ENCODE measurements around the gene EXOC4.

EXOC4 gene

GRCh38 chr7:133718131-133718530 is 465.3 kb downstream of the EXOC4 start:
- no peaks in the 10 kb centered on the region for H3K27me3 ChIP-seq (ENCODE audit: control insufficient read depth, low read length)
- no peak for TF ChIP-seq EZH2phosphoT487 (IDR thresholded peaks at IDR 0.05; ENCODE audit: borderline replicate concordance, low read length)
- no peaks in the 10 kb centered on the region for H3K36me3 ChIP-seq (ENCODE audit: control insufficient read depth, low read length)
- H4K20me1 ChIP-seq (ENCODE audit: control insufficient read depth, insufficient read depth, low read depth, low read length) = no peaks in the 10 kb centered on the region
- H3K9me2 ChIP-seq (replicated peaks; ENCODE audit: control insufficient read depth, low read length) = no peaks in the 10 kb centered on the region
- H3K4me1 ChIP-seq (ENCODE audit: control insufficient read depth, low read length) = no peaks in the 10 kb centered on the region
- H3K27ac ChIP-seq (ENCODE audit: low read depth, low read length) = no peak overlapping the region
- no peaks in the 10 kb centered on the region for H3F3A ChIP-seq (ENCODE audit: control insufficient read depth, insufficient read depth)
- H3K79me2 ChIP-seq (ENCODE audit: control insufficient read depth, low read length) = no peaks in the 10 kb centered on the region
- H3K4me3 ChIP-seq (ENCODE audit: low read length) = no peak overlapping the region
- no peaks in the 10 kb centered on the region for H3K9me3 ChIP-seq (ENCODE audit: control insufficient read depth, insufficient read depth, low read length)
- no peak overlapping the region for H3K4me2 ChIP-seq (ENCODE audit: low read length)

- Histone ChIP-seq H3K9me2 (replicated peaks; ENCODE audit: control insufficient read depth, low read length) (no peaks in the 10 kb centered on the region), H3K36me3 (ENCODE audit: control insufficient read depth, low read length) (no peaks in the 10 kb centered on the region), H4K20me1 (ENCODE audit: control insufficient read depth, insufficient read depth, low read depth, low read length) (no peaks in the 10 kb centered on the region), H3K79me2 (ENCODE audit: control insufficient read depth, low read length) (no peaks in the 10 kb centered on the region), H3K4me3 (ENCODE audit: low read length) (no peak overlapping the region), H3K4me1 (ENCODE audit: control insufficient read depth, low read length) (no peaks in the 10 kb centered on the region), H3K27me3 (ENCODE audit: control insufficient read depth, low read length) (no peaks in the 10 kb centered on the region), H3K4me2 (ENCODE audit: low read length) (no peak overlapping the region), H3K27ac (ENCODE audit: low read depth, low read length) (no peak overlapping the region), H3F3A (ENCODE audit: control insufficient read depth, insufficient read depth) (no peaks in the 10 kb centered on the region), H3K9me3 (ENCODE audit: control insufficient read depth, insufficient read depth, low read length) (no peaks in the 10 kb centered on the region)
- no peak for TF ChIP-seq CTCF (IDR thresholded peaks at IDR 0.05; ENCODE audit: low read depth, low read length, poor library complexity, severe bottlenecking)
- TF ChIP-seq EZH2phosphoT487 (IDR thresholded peaks at IDR 0.05; ENCODE audit: borderline replicate concordance, low read length) = no peak
Measured at GRCh38 chr7:133723044-133723443, 470.2 kb downstream of the EXOC4 start.

GRCh38 chr7:133724148-133724547 is 471.3 kb downstream of the EXOC4 start:
- H3K36me3 ChIP-seq (ENCODE audit: control insufficient read depth, low read length) = no peaks in the 10 kb centered on the region
- H4K20me1 ChIP-seq (ENCODE audit: control insufficient read depth, insufficient read depth, low read depth, low read length) = no peaks in the 10 kb centered on the region
- no peak for TF ChIP-seq EZH2phosphoT487 (IDR thresholded peaks at IDR 0.05; ENCODE audit: borderline replicate concordance, low read length)
- no peak for TF ChIP-seq CTCF (IDR thresholded peaks at IDR 0.05; ENCODE audit: low read depth, low read length, poor library complexity, severe bottlenecking)
- H3K4me2 ChIP-seq (ENCODE audit: low read length) = no peak overlapping the region
- no peaks in the 10 kb centered on the region for H3K9me2 ChIP-seq (replicated peaks; ENCODE audit: control insufficient read depth, low read length)
- H3K27me3 ChIP-seq (ENCODE audit: control insufficient read depth, low read length) = no peaks in the 10 kb centered on the region
- H3F3A ChIP-seq (ENCODE audit: control insufficient read depth, insufficient read depth) = no peaks in the 10 kb centered on the region
- no peak overlapping the region for H3K27ac ChIP-seq (ENCODE audit: low read depth, low read length)
- no peaks in the 10 kb centered on the region for H3K9me3 ChIP-seq (ENCODE audit: control insufficient read depth, insufficient read depth, low read length)
- no peaks in the 10 kb centered on the region for H3K79me2 ChIP-seq (ENCODE audit: control insufficient read depth, low read length)
- H3K4me3 ChIP-seq (ENCODE audit: low read length) = no peak overlapping the region
- no peaks in the 10 kb centered on the region for H3K4me1 ChIP-seq (ENCODE audit: control insufficient read depth, low read length)

GRCh38 chr7:133724694-133725093 is 471.8 kb downstream of the EXOC4 start:
- Histone ChIP-seq H3K79me2 (ENCODE audit: control insufficient read depth, low read length) (no peaks in the 10 kb centered on the region), H3K4me1 (ENCODE audit: control insufficient read depth, low read length) (no peaks in the 10 kb centered on the region), H3F3A (ENCODE audit: control insufficient read depth, insufficient read depth) (no peaks in the 10 kb centered on the region), H3K27me3 (ENCODE audit: control insufficient read depth, low read length) (no peaks in the 10 kb centered on the region), H3K36me3 (ENCODE audit: control insufficient read depth, low read length) (no peaks in the 10 kb centered on the region), H3K27ac (ENCODE audit: low read depth, low read length) (no peak overlapping the region), H3K9me3 (ENCODE audit: control insufficient read depth, insufficient read depth, low read length) (no peaks in the 10 kb centered on the region), H4K20me1 (ENCODE audit: control insufficient read depth, insufficient read depth, low read depth, low read length) (no peaks in the 10 kb centered on the region), H3K4me2 (ENCODE audit: low read length) (no peak overlapping the region), H3K4me3 (ENCODE audit: low read length) (no peak overlapping the region), H3K9me2 (replicated peaks; ENCODE audit: control insufficient read depth, low read length) (no peaks in the 10 kb centered on the region)
- TF ChIP-seq EZH2phosphoT487 (IDR thresholded peaks at IDR 0.05; ENCODE audit: borderline replicate concordance, low read length) (no peak), CTCF (IDR thresholded peaks at IDR 0.05; ENCODE audit: low read depth, low read length, poor library complexity, severe bottlenecking) (no peak)

Data from DOHH2 (cell line).